Measurements from ENCODE around the gene KRR1. TPM values are rescaled to one million over a fixed set of nuclear protein-coding genes. Genes with fewer than 3 reads are reported as not detected.
"Not testable (repeated sequence)": the region's sequence is repeated elsewhere in the genome, so short reads cannot be mapped to it uniquely, and the experiment has no call there.

The KRR1 gene
- total and polyA plus RNA-seq, 2 experiments from 2014 or later = 55.7 to 120 TPM

GRCh38 chr12:75442454-75442853 lies 69.0 kb downstream of the KRR1 start:
- not testable (repeated sequence) for H4K20me1 ChIP-seq (replicated peaks; ENCODE audit: insufficient read depth); H3K36me3 ChIP-seq (ENCODE audit: insufficient read depth); H3K36me3 Mint-ChIP-seq (ENCODE audit: low read depth); H2AFZ ChIP-seq; H3K27ac ChIP-seq (ENCODE audit: low read depth); H3F3A ChIP-seq (replicated peaks; ENCODE audit: low read depth); H3K4me1 Mint-ChIP-seq; H3K4me1 ChIP-seq (ENCODE audit: insufficient read depth); H3K4me2 ChIP-seq; H3K4me3 ChIP-seq; ATAC-seq; H3K27me3 Mint-ChIP-seq (ENCODE audit: insufficient read depth, low read depth, poor library complexity); DNase-seq (ENCODE audit: low spot score); H3K27me3 ChIP-seq (ENCODE audit: insufficient read depth); H3K27ac Mint-ChIP-seq; H3K4me3 Mint-ChIP-seq; H3K79me2 ChIP-seq (replicated peaks; ENCODE audit: insufficient read depth)
- peaks cover 24% of the 10 kb centered on the region for H3K9me3 Mint-ChIP-seq
- H3K9me2 ChIP-seq (ENCODE audit: insufficient read depth) = peaks cover 14% of the 10 kb centered on the region; the same call in 1 of the 2 replicates

- H3K27ac ChIP-seq (ENCODE audit: low read depth); H3K4me1 Mint-ChIP-seq; H3K27ac Mint-ChIP-seq; H3F3A ChIP-seq (replicated peaks; ENCODE audit: low read depth); H2AFZ ChIP-seq; H3K27me3 Mint-ChIP-seq (ENCODE audit: insufficient read depth, low read depth, poor library complexity); ATAC-seq; DNase-seq (ENCODE audit: low spot score); H3K4me3 ChIP-seq; H3K36me3 ChIP-seq (ENCODE audit: insufficient read depth); H3K4me1 ChIP-seq (ENCODE audit: insufficient read depth); H3K4me3 Mint-ChIP-seq; H3K4me2 ChIP-seq; H3K27me3 ChIP-seq (ENCODE audit: insufficient read depth); H3K79me2 ChIP-seq (replicated peaks; ENCODE audit: insufficient read depth); H3K36me3 Mint-ChIP-seq (ENCODE audit: low read depth); H4K20me1 ChIP-seq (replicated peaks; ENCODE audit: insufficient read depth): not testable (repeated sequence)
- peaks cover 14% of the 10 kb centered on the region; the same call in 1 of the 2 replicates for H3K9me2 ChIP-seq (ENCODE audit: insufficient read depth)
- H3K9me3 Mint-ChIP-seq = peaks cover 25% of the 10 kb centered on the region
These were observed 69.5 kb downstream of the KRR1 start for GRCh38 chr12:75441687-75442449.

Other genes with a start within 250 kb of the KRR1 start
- gene CAPS2, start 181.3 kb downstream of the KRR1 start, total RNA-seq (2014; rRNA removed; shearing (Covaris generic)) = 4.1 and 7.4 TPM in 2 replicates
- 2.2 and 2.9 TPM in 2 replicates for gene CAPS2, start 181.3 kb downstream of the KRR1 start, polyA plus RNA-seq (2016; fragmentation: Nextera tagmentation; extraction: Ambion mirVana)
- gene GLIPR1L1, start 176.9 kb downstream of the KRR1 start, total RNA-seq (2014; rRNA removed; shearing (Covaris generic)) = not detected in 2 replicates
- 3.1 and 4.4 TPM in 2 replicates for gene GLIPR1L1, start 176.9 kb downstream of the KRR1 start, polyA plus RNA-seq (2016; fragmentation: Nextera tagmentation; extraction: Ambion mirVana)
- not detected in 2 replicates for gene GLIPR1L2, start 120.5 kb downstream of the KRR1 start, total RNA-seq (2014; rRNA removed; shearing (Covaris generic))
- gene GLIPR1L2, start 120.5 kb downstream of the KRR1 start, polyA plus RNA-seq (2016; fragmentation: Nextera tagmentation; extraction: Ambion mirVana) = 0.08 and 0.12 TPM in 2 replicates
- 0.03 and 0.04 TPM in 2 replicates for gene GLIPR1, start 30.9 kb downstream of the KRR1 start, total RNA-seq (2014; rRNA removed; shearing (Covaris generic))
- gene GLIPR1, start 30.9 kb downstream of the KRR1 start, polyA plus RNA-seq (2016; fragmentation: Nextera tagmentation; extraction: Ambion mirVana) = 4.8 and 6.1 TPM in 2 replicates